GM21717 (cell line): ENCODE data around the gene PRDM2.

Experiments used
- ATAC-seq: cut with Tn5 transposase; IDR thresholded peaks from one replicate; pipeline ENCODE4 v1.9.1; 2021; ENCODE audit warnings: mild to moderate bottlenecking, moderate library complexity; ENCODE audit not compliant: unreplicated experiment

The PRDM2 gene

GRCh38 chr1:13830616-13831280 lies 130.8 kb downstream of the PRDM2 start:
- ATAC-seq, result no peak

- no peak for ATAC-seq
Measured at GRCh38 chr1:13832100-13832499, 132.1 kb downstream of the PRDM2 start.

GRCh38 chr1:13832536-13832935 lies 132.5 kb downstream of the PRDM2 start:
- no peak for ATAC-seq

GRCh38 chr1:13836136-13836535 lies 136.1 kb downstream of the PRDM2 start:
- no peak for ATAC-seq

GRCh38 chr1:13836631-13837030 lies 136.6 kb downstream of the PRDM2 start:
- no peak for ATAC-seq

GRCh38 chr1:13838236-13838635 lies 138.2 kb downstream of the PRDM2 start:
- no peak for ATAC-seq

- no peak for ATAC-seq
Measured at GRCh38 chr1:13842497-13842896, 142.5 kb downstream of the PRDM2 start.

- no peak for ATAC-seq
Measured at GRCh38 chr1:13851726-13852125, 151.7 kb downstream of the PRDM2 start.

GRCh38 chr1:13855554-13855953 lies 155.6 kb downstream of the PRDM2 start:
- ATAC-seq, result no peak

GRCh38 chr1:13860031-13860430 lies 160.0 kb downstream of the PRDM2 start:
- no peak for ATAC-seq

GRCh38 chr1:13864760-13865159 lies 164.8 kb downstream of the PRDM2 start:
- ATAC-seq, result no peak

GRCh38 chr1:13865851-13866250 lies 165.9 kb downstream of the PRDM2 start:
- no peak for ATAC-seq

- no peak for ATAC-seq
Measured at GRCh38 chr1:13867603-13868002, 167.6 kb downstream of the PRDM2 start.

- no peak for ATAC-seq
Measured at GRCh38 chr1:13869172-13869797, 169.3 kb downstream of the PRDM2 start.

GRCh38 chr1:13871413-13871812 lies 171.4 kb downstream of the PRDM2 start:
- no peak for ATAC-seq

- ATAC-seq, result no peak
Measured at GRCh38 chr1:13871886-13872285, 171.9 kb downstream of the PRDM2 start.

GRCh38 chr1:13873032-13873431 lies 173.0 kb downstream of the PRDM2 start:
- no peak for ATAC-seq
